ENCODE data around the gene NUP42. TPM values are rescaled to one million over a fixed set of nuclear protein-coding genes. Genes with fewer than 3 reads are reported as not detected.

NUP42 gene
- total and polyA plus RNA-seq, 2 donors (not counting 1 experiment from before 2014, with no cell fraction given) = 13.1 to 28.2 TPM

- Histone ChIP-seq H3K9me3 (ENCODE audit: control insufficient read depth, insufficient read depth, low read depth, low read length) (no peaks in the 10 kb centered on the region), H3K4me3 (replicated peaks in 1 of 4; ENCODE audit: control extremely low read depth in 1 of 4, insufficient read depth in 1 of 4, low read depth in 3 of 4, low read length in 4 of 4) (peak overlapping the region in 1 of 4 experiments; percentile 78), H3K9ac (ENCODE audit: insufficient read depth, low read length) (no peak overlapping the region), H3K4me2 (ENCODE audit: extremely low read depth, insufficient read depth, low read length) (no peak overlapping the region), H3K4me1 (ENCODE audit: control insufficient read depth, extremely low read depth, insufficient read depth, low read length) (no peaks in the 10 kb centered on the region), H3K79me2 (ENCODE audit: control insufficient read depth, insufficient read depth, low read length) (peaks cover 11% of the 10 kb centered on the region), H3K27ac (ENCODE audit: insufficient read depth, low read length) (no peak overlapping the region), H4K20me1 (ENCODE audit: control insufficient read depth, extremely low read depth, insufficient read depth, low read length) (no peaks in the 10 kb centered on the region), H3K27me3 (ENCODE audit: control insufficient read depth, insufficient read depth, low read length) (peaks cover 6% of the 10 kb centered on the region), H2AFZ (ENCODE audit: low read length) (no peak overlapping the region), H3K36me3 (ENCODE audit: control insufficient read depth, insufficient read depth, low read length) (peaks cover 2% of the 10 kb centered on the region)
- no peak for TF ChIP-seq EZH2 (IDR thresholded peaks at IDR 0.05; ENCODE audit: low read length, missing control alignments)
- TF ChIP-seq CTCF (conservative IDR thresholded peaks at IDR 0.05 in 1 of 2, IDR thresholded peaks at IDR 0.05 in 1 of 2; ENCODE audit: low read depth in 1 of 2, low read length in 2 of 2) = no peak
- peak in 1 of 2 donors; percentile 14 for DNase-seq (ENCODE audit: low read depth in 2 of 2)
These were observed 67.6 kb downstream of the NUP42 start for GRCh38 chr7:23249486-23249885.

Other genes starting within 250 kb of the NUP42 start
- 168 and 197 TPM in 2 replicates for gene HYCC1, start 167.9 kb upstream of the NUP42 start, total RNA-seq
- 211 and 215 TPM in 2 replicates for gene HYCC1, start 167.9 kb upstream of the NUP42 start, polyA plus RNA-seq
- 23.1 and 23.5 TPM in 2 replicates for gene KLHL7, start 76.3 kb upstream of the NUP42 start, total RNA-seq
- gene KLHL7, start 76.3 kb upstream of the NUP42 start, polyA plus RNA-seq = 43.6 and 44.5 TPM in 2 replicates
- gene GPNMB, start 64.7 kb downstream of the NUP42 start, total RNA-seq = 177 and 182 TPM in 2 replicates
- gene GPNMB, start 64.7 kb downstream of the NUP42 start, polyA plus RNA-seq = 114 and 242 TPM in 2 replicates
- 77.6 and 85.0 TPM in 2 replicates for gene MALSU1, start 117.3 kb downstream of the NUP42 start, total RNA-seq
- 54.8 and 73.2 TPM in 2 replicates for gene MALSU1, start 117.3 kb downstream of the NUP42 start, polyA plus RNA-seq

All from fibroblast of lung (primary cell).